Measurements from ENCODE around the gene ZCWPW1. TPM values are rescaled to one million over a fixed set of nuclear protein-coding genes. Genes with fewer than 3 reads are reported as not detected.
A peak's percentile ranks its signal among the peaks of the same experiment; 100 is the strongest.

Gene ZCWPW1
- total and polyA plus RNA-seq, 2 of the 13 experiments (the other 11 are each of a cell fraction or from before 2014, with no cell fraction given) = 2.4 to 2.5 TPM

GRCh38 chr7:100444311-100445278 is 16.1 kb upstream of the ZCWPW1 start:
- H4K20me1 ChIP-seq (ENCODE audit: insufficient read depth, low read length) = no peaks in the 10 kb centered on the region
- peak; percentile 85 for ATAC-seq
- H3K27me3 ChIP-seq (ENCODE audit: control insufficient read depth in 1 of 2, insufficient read depth in 2 of 2, low read length in 2 of 2) = no peaks in the 10 kb centered on the region
- ChIA-PET POLR2A (interaction anchor here (0.8 to 6.6 kb wide), 16 partner anchors 10 to 431 kb away, joined by 3 to 199 read pairs (median 4); partner anchors contain the start of genes FBXO24, LRCH4, MEPCE and MOSPD3), CTCF (ENCODE audit: low intra/inter-chr PET ratio, low total read pairs) (no interaction called here)
- H3K4me1 ChIP-seq (ENCODE audit: insufficient read depth, low read length) = peaks cover 53% of the 10 kb centered on the region
- H3K9me3 ChIP-seq (ENCODE audit: low read length) = no peaks in the 10 kb centered on the region
- no peak overlapping the region for H2AFZ ChIP-seq (ENCODE audit: low read length)
- H3K36me3 ChIP-seq (replicated peaks in 1 of 2; ENCODE audit: control insufficient read depth in 1 of 2, insufficient read depth in 2 of 2, low read length in 2 of 2) = no peaks in the 10 kb centered on the region
- BruUV-seq (replicated peaks) = TSS peak; percentile 94
- peak overlapping the region in 2 of 3 experiments; percentile 27 to 51; a peak in 4 of 6 replicates for H3K4me3 ChIP-seq (replicated peaks in 1 of 3; ENCODE audit: insufficient read depth in 1 of 3, low read depth in 2 of 3, low read length in 3 of 3)
- WGBS (ENCODE audit: low lambda C conversion rate) = 3% methylated on average over 13 of the region's 14 CpGs
- peak; percentile 96 for DNase-seq (ENCODE audit: low spot score)
- H3K79me2 ChIP-seq (ENCODE audit: insufficient read depth, low read length) = no peaks in the 10 kb centered on the region
- H3K27ac ChIP-seq (ENCODE audit: extremely low read length, insufficient read depth, low read length) = peak overlapping the region; percentile 94
- intact Hi-C loops (cut with micrococcal nuclease; ENCODE audit: unreplicated experiment) = loop anchor here (2.0 kb wide), 1 partner anchor 16 kb away; the partner anchor contains the start of genes MEPCE and ZCWPW1
- H3K9ac ChIP-seq (ENCODE audit: insufficient read depth, low read depth, low read length) = peak overlapping the region; percentile 69
- in situ Hi-C loops (cut with HindIII; ENCODE audit: extremely low pct_ligation_motif_present, low pct_unique_long_range_greater_than_20kb) = no loop called here
- FAIRE-seq = peak; percentile 99
- H3K4me2 ChIP-seq (ENCODE audit: low read depth, low read length) = peak overlapping the region; percentile 79
- TF ChIP-seq SMC3 (IDR thresholded peaks at IDR 0.05; ENCODE audit: low read length) (peak; percentile 4; the same call in 1 of the 2 replicates), ZBED4 (CRISPR knock-in tag; IDR thresholded peaks at IDR 0.05; ENCODE audit: borderline replicate concordance) (no peak), FOXM1 (CRISPR knock-in tag; IDR thresholded peaks at IDR 0.05) (no peak), ZNF781 (CRISPR knock-in tag; IDR thresholded peaks at IDR 0.05; ENCODE audit: borderline replicate concordance, not compliant biosample characterization) (peak; percentile 76), ZNF639 (CRISPR knock-in tag; conservative IDR thresholded peaks at IDR 0.05) (0 out of 2 replicates have a peak, but pooled peaks have one; percentile 36), NR2F1 (CRISPR knock-in tag; IDR thresholded peaks at IDR 0.05) (peak; percentile 95 to 96), NFIC (IDR thresholded peaks at IDR 0.05; ENCODE audit: low read length) (0 out of 2 replicates have a peak, but pooled peaks have one; percentile 29), AFF4 (CRISPR knock-in tag; IDR thresholded peaks at IDR 0.05) (no peak), ZSCAN5A (CRISPR knock-in tag; IDR thresholded peaks at IDR 0.05; ENCODE audit: borderline replicate concordance) (0 out of 2 replicates have a peak, but pooled peaks have one; percentile 35), HNRNPLL (IDR thresholded peaks at IDR 0.05; ENCODE audit: low read depth, low read length, poor library complexity, severe bottlenecking) (no peak)

Measured in HepG2 (cell line).